SK-N-SH (cell line): ENCODE data around the gene RPS5. TPM values are rescaled to one million over a fixed set of nuclear protein-coding genes. Genes with fewer than 3 reads are reported as not detected.
"Not testable (repeated sequence)": the region's sequence is repeated elsewhere in the genome, so short reads cannot be mapped to it uniquely, and the experiment has no call there.

Source experiments
- CTCF ChIA-PET: fragments of 300-600, 350-600 bp; formaldehyde crosslinking; extraction: SDS; loops from one replicate; lab custom pipeline; 2021; lab: Yijun Ruan, JAX
- POLR2A ChIA-PET: fragments of 350-600 bp; sonication (Branson Sonifier 250); formaldehyde crosslinking; extraction: SDS; loops from one replicate; lab custom pipeline; 2020; ENCODE audit warnings: antibody characterized with exemption, inconsistent platforms; lab: Yijun Ruan, JAX
- DNase-seq: peaks from one replicate; pipeline ENCODE4 v3.0.0; 2012
- H2AFZ ChIP-seq: fragments of 200-600 bp; sonication (generic); 2 replicates; pipeline ENCODE4 v1.8.1; 2016; ENCODE audit warnings: antibody characterized with exemption, mild to moderate bottlenecking, low read depth
- H3F3A ChIP-seq: fragments of 200-600 bp; sonication (generic); replicated peaks from 2 replicates; pipeline ENCODE3; 2016; ENCODE audit warnings: antibody characterized with exemption, mild to moderate bottlenecking; ENCODE audit not compliant: insufficient read depth
- H3K27ac ChIP-seq, 2 experiments: fragments of 200-500 bp in 1 of 2; fragments of 200-600 bp in 1 of 2; sonication (Bioruptor generic) in 1 of 2; sonication (generic), shearing (Covaris generic) in 1 of 2; 2 replicates each; pipeline versions ENCODE4 v1.5.1 to v1.6.1; 2014 to 2016; ENCODE audit warnings: low read depth in 2 of 2, inconsistent platforms in 1 of 2, low read length in 1 of 2, mild to moderate bottlenecking in 1 of 2, mixed read lengths in 1 of 2
- H3K27me3 ChIP-seq: fragments of 200-600 bp; sonication (generic), shearing (Covaris generic); 2 replicates; pipeline ENCODE4 v1.6.1; 2016; ENCODE audit warnings: mixed run types; ENCODE audit not compliant: insufficient read depth
- H3K36me3 ChIP-seq, 2 experiments: fragments of 200-500 bp in 1 of 2; fragments of 200-600 bp in 1 of 2; sonication (Bioruptor generic) in 1 of 2; sonication (generic) in 1 of 2; replicated peaks in 1 of 2; 2 replicates each; pipeline versions ENCODE3 to v1.5.1; 2014 to 2016; ENCODE audit warnings: low read length in 1 of 2, mild to moderate bottlenecking in 1 of 2; ENCODE audit not compliant: insufficient read depth in 2 of 2, control insufficient read depth in 1 of 2
- H3K4me1 ChIP-seq, 2 experiments: fragments of 200-500 bp in 1 of 2; fragments of 200-600 bp in 1 of 2; sonication (Bioruptor generic) in 1 of 2; sonication (generic), shearing (Covaris generic) in 1 of 2; 2 replicates each; pipeline versions ENCODE4 v1.5.1 to v1.6.1; 2014 to 2016; ENCODE audit warnings: low read depth in 1 of 2, low read length in 1 of 2, mixed run types in 1 of 2; ENCODE audit not compliant: insufficient read depth in 2 of 2, control insufficient read depth in 1 of 2
- H3K4me2 ChIP-seq: fragments of 200-600 bp; sonication (generic), shearing (Covaris generic); 2 replicates; pipeline ENCODE4 v1.6.1; 2017; ENCODE audit warnings: mixed run types
- H3K4me3 ChIP-seq, 2 experiments: fragments of 200-500 bp in 1 of 2; fragments of 200-600 bp in 1 of 2; sonication (Bioruptor generic) in 1 of 2; sonication (generic), shearing (Covaris generic) in 1 of 2; 2 replicates each; pipeline versions ENCODE4 v1.5.1 to v1.8.1; 2014 to 2016; ENCODE audit warnings: low read depth in 2 of 2, inconsistent platforms in 1 of 2, low read length in 1 of 2, mild to moderate bottlenecking in 1 of 2, mixed read lengths in 1 of 2, moderate library complexity in 1 of 2
- H3K79me2 ChIP-seq: fragments of 200-600 bp; sonication (generic); 2 replicates; pipeline ENCODE4 v1.8.1; 2017; ENCODE audit warnings: mild to moderate bottlenecking; ENCODE audit not compliant: insufficient read depth
- H3K9ac ChIP-seq: fragments of 200-600 bp; sonication (generic); 2 replicates; pipeline ENCODE4 v1.6.1; 2017; ENCODE audit warnings: mixed run types
- H3K9me2 ChIP-seq: fragments of 200-600 bp; sonication (generic); 2 replicates; pipeline ENCODE4 v1.6.1; 2017; ENCODE audit warnings: mixed run types
- H3K9me3 ChIP-seq: fragments of 200-600 bp; sonication (generic); 2 replicates; pipeline ENCODE4 v1.6.1; 2017; ENCODE audit warnings: mixed run types, mild to moderate bottlenecking, moderate library complexity
- H4K20me1 ChIP-seq: fragments of 200-600 bp; sonication (generic); 2 replicates; pipeline ENCODE4 v1.6.1; 2017; ENCODE audit warnings: mild to moderate bottlenecking, mixed run types; ENCODE audit not compliant: insufficient read depth
- CHD2 ChIP-seq: fragments of 150-350 bp; IDR thresholded peaks from 2 replicates; pipeline ENCODE4 v1.6.1; 2018; ENCODE audit warnings: low read length; ENCODE audit not compliant: partially characterized antibody
- ELF1 ChIP-seq: IDR thresholded peaks from 2 replicates; pipeline ENCODE4 v1.4.0; 2012
- GABPA ChIP-seq: IDR thresholded peaks from 2 replicates; pipeline ENCODE4 v1.4.0; 2012; ENCODE audit warnings: low read depth, mild to moderate bottlenecking
- IRF3 ChIP-seq: fragments of 150-350 bp; IDR thresholded peaks from 2 replicates; pipeline ENCODE4 v1.6.1; 2016; ENCODE audit warnings: mild to moderate bottlenecking, low read depth, low read length
- JUND ChIP-seq: IDR thresholded peaks from 2 replicates; pipeline ENCODE4 v1.4.0; 2012
- NFIC ChIP-seq: IDR thresholded peaks from 2 replicates; pipeline ENCODE4 v1.4.0; 2012; ENCODE audit warnings: borderline replicate concordance
- PBX3 ChIP-seq: IDR thresholded peaks from 2 replicates; pipeline ENCODE4; 2012
- RAD21 ChIP-seq: IDR thresholded peaks from 2 replicates; pipeline ENCODE4 v1.6.1; 2012; ENCODE audit warnings: mild to moderate bottlenecking, low read length
- RXRA ChIP-seq: IDR thresholded peaks from 2 replicates; pipeline ENCODE4 v1.4.0; 2012; ENCODE audit warnings: low read depth, mild to moderate bottlenecking, borderline replicate concordance
- TCF12 ChIP-seq: IDR thresholded peaks from 2 replicates; pipeline ENCODE4 v1.4.0; 2012
- TEAD4 ChIP-seq: IDR thresholded peaks from 2 replicates; pipeline ENCODE4 v1.4.0; 2012; ENCODE audit warnings: mild to moderate bottlenecking, borderline replicate concordance; ENCODE audit not compliant: insufficient read depth
- USF1 ChIP-seq: IDR thresholded peaks from 2 replicates; pipeline ENCODE4 v1.4.0; 2012; ENCODE audit warnings: low read depth, borderline replicate concordance
- USF2 ChIP-seq: fragments of 150-350 bp; IDR thresholded peaks from 2 replicates; pipeline ENCODE4 v1.6.1; 2017; ENCODE audit warnings: antibody characterized with exemption, low read length, low read depth, borderline replicate concordance
- WGBS: methylation state at CpG from one replicate; pipeline ENCODE4 v1.1.6; 2017; ENCODE audit warnings: low lambda C conversion rate; 5-methylcytosine and 5-hydroxymethylcytosine counted together
- polyA plus RNA-seq, 3 experiments: library from polyadenylated mRNA; depleted of rRNA; stranded (reverse); fragments of >200 nt; gene quantifications; 2 replicates each; pipeline ENCODE4 v1.2.3, GENCODE V29; 2012

RPS5 gene
- polyA plus RNA-seq, 1 of the 3 experiments (the other 2 are of a cell fraction): 4,334 TPM

GRCh38 chr19:58439576-58440554 is 52.8 kb downstream of the RPS5 start, which contains the start of gene ZNF132 (continued):
- TF ChIP-seq PBX3 (peak; percentile 74), GABPA (peak; percentile 88)

GRCh38 chr19:58440556-58440955 is 53.5 kb downstream of the RPS5 start:
- Histone ChIP-seq H3K9me3 (peaks cover 6% of the 10 kb centered on the region; the same call in 1 of the 2 replicates), H3K9ac (peak overlapping the region; percentile 33; the same call in 1 of the 2 replicates), H2AFZ (peak overlapping the region; percentile 91), H3K36me3 (peaks cover 13 to 24% of the 10 kb centered on the region in 2 experiments), H4K20me1 (no peaks in the 10 kb centered on the region), H3K4me3 (peak overlapping the region; percentile 83 to 87), H3K4me2 (peak overlapping the region; percentile 99), H3K9me2 (no peaks in the 10 kb centered on the region), H3K27me3 (no peaks in the 10 kb centered on the region), H3K4me1 (peaks cover 0 to 16% of the 10 kb centered on the region in 2 experiments; a peak in 1 of 4 replicates), H3F3A (no peaks in the 10 kb centered on the region), H3K79me2 (peaks cover 13% of the 10 kb centered on the region; the same call in 1 of the 2 replicates), H3K27ac (peak overlapping the region; percentile 56 to 69; a peak in 3 of 4 replicates)
- WGBS: 25% methylated on average over 18 of the region's 31 CpGs
- no peak for DNase-seq
- no peak for TF ChIP-seq TCF12
- no peak for TF ChIP-seq USF2
- TF ChIP-seq RAD21: no peak
- no peak for TF ChIP-seq USF1
- TF ChIP-seq TEAD4: no peak
- no peak for TF ChIP-seq PBX3
- TF ChIP-seq NFIC: no peak
- TF ChIP-seq ELF1: no peak
- TF ChIP-seq JUND: no peak
- no peak for TF ChIP-seq CHD2
- TF ChIP-seq RXRA: no peak
- TF ChIP-seq IRF3: no peak
- ChIA-PET CTCF (no interaction called here), POLR2A (interaction anchor here (1.0 to 1.6 kb wide), 3 partner anchors 11 to 78 kb away, joined by 3 to 8 read pairs (median 3); partner anchors contain the start of genes ZNF324B and ZNF497)

- 67% methylated on average over 7 of the region's 7 CpGs for WGBS
- H2AFZ ChIP-seq, H4K20me1 ChIP-seq, POLR2A ChIA-PET, H3K9ac ChIP-seq, H3K27ac ChIP-seq, H3K4me3 ChIP-seq, H3K9me3 ChIP-seq, DNase-seq, CTCF ChIA-PET, H3K27me3 ChIP-seq, H3K4me2 ChIP-seq, H3K36me3 ChIP-seq, H3F3A ChIP-seq, H3K9me2 ChIP-seq: not testable (repeated sequence)
- H3K79me2 ChIP-seq: peaks cover 13% of the 10 kb centered on the region; the same call in 1 of the 2 replicates
- H3K4me1 ChIP-seq: peaks cover 0 to 16% of the 10 kb centered on the region in 2 experiments; a peak in 1 of 4 replicates
These were observed 55.9 kb downstream of the RPS5 start for GRCh38 chr19:58442986-58443385.
